GM06990 (cell line): Measurements from ENCODE around the gene AFF3.
A peak's percentile ranks its signal among the peaks of the same experiment; 100 is the strongest.

Experiments
- DNase-seq: peaks from one replicate; pipeline ENCODE4 v3.0.0-alpha.2; 2011; ENCODE audit not compliant: insufficient read length; ENCODE audit errors: extremely low read depth
- H3K27me3 ChIP-seq: replicated peaks from 2 replicates; pipeline ENCODE4 v1.6.0; 2011; ENCODE audit warnings: low read length; ENCODE audit not compliant: control insufficient read depth, insufficient read depth
- H3K36me3 ChIP-seq: 2 replicates; pipeline ENCODE4 v1.5.1; 2011; ENCODE audit warnings: low read length; ENCODE audit not compliant: control insufficient read depth, insufficient read depth
- H3K4me3 ChIP-seq: replicated peaks from 2 replicates; pipeline ENCODE4 v1.5.1; 2011; ENCODE audit warnings: low read depth, mild to moderate bottlenecking, control low read depth, low read length
- TF ChIP-seq, protein P1 (sequence below): IDR thresholded peaks from 2 replicates; pipeline ENCODE4 v1.5.1; 2011; ENCODE audit warnings: low read length, control low read depth, mild to moderate bottlenecking, inconsistent platforms; ENCODE audit not compliant: insufficient read depth, poor library complexity, severe bottlenecking

AFF3 gene

DNA sequence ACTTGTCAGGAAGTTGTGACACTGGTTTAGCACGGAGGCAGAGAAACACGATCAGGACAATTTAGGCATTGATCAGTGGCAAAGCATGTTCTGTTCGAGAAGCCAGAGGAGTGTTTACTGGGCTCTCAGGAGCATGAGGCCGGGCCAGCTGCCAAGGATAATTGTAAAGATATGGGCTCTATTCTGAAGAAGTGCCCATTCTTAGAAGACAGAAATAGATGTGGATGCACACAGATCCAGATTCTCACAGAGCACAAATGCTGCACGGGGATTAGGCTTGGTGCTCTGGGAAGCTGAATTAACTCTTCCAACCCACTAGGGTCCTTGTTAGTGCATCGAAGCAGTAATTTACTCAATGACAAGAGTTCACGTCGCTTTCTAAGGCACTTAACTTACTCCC, 16.2 kb downstream of the AFF3 start:
- Histone ChIP-seq H3K36me3 (no peaks in the 10 kb centered on the region), H3K27me3 (no peaks in the 10 kb centered on the region), H3K4me3 (no peak overlapping the region)
- no peak for DNase-seq
- TF ChIP-seq, protein P1, sequence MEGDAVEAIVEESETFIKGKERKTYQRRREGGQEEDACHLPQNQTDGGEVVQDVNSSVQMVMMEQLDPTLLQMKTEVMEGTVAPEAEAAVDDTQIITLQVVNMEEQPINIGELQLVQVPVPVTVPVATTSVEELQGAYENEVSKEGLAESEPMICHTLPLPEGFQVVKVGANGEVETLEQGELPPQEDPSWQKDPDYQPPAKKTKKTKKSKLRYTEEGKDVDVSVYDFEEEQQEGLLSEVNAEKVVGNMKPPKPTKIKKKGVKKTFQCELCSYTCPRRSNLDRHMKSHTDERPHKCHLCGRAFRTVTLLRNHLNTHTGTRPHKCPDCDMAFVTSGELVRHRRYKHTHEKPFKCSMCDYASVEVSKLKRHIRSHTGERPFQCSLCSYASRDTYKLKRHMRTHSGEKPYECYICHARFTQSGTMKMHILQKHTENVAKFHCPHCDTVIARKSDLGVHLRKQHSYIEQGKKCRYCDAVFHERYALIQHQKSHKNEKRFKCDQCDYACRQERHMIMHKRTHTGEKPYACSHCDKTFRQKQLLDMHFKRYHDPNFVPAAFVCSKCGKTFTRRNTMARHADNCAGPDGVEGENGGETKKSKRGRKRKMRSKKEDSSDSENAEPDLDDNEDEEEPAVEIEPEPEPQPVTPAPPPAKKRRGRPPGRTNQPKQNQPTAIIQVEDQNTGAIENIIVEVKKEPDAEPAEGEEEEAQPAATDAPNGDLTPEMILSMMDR: no peak

DNA sequence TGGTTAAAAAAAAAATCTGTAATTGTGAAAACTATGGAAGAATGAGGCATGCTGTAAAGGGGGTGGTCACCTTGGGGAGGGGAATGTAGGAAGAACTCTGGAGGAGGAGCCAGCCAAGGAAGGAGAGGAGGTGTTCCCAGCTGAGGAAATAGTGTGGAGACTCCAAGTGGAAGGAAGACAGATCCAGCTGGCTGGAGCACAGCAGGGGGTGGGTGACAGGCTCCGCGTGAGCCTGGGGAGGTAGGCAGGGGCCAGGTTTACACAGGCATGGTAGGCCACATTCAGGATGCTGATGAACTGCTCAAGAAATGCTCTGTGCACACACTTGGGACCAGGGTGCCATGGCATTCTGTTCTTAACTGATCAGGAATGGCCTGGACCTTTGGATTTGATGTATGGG, 16.8 kb downstream of the AFF3 start:
- no peak for DNase-seq
- no peaks in the 10 kb centered on the region for H3K36me3 ChIP-seq
- no peaks in the 10 kb centered on the region for H3K27me3 ChIP-seq
- H3K4me3 ChIP-seq: no peak overlapping the region
- TF ChIP-seq, protein P1: no peak

DNA sequence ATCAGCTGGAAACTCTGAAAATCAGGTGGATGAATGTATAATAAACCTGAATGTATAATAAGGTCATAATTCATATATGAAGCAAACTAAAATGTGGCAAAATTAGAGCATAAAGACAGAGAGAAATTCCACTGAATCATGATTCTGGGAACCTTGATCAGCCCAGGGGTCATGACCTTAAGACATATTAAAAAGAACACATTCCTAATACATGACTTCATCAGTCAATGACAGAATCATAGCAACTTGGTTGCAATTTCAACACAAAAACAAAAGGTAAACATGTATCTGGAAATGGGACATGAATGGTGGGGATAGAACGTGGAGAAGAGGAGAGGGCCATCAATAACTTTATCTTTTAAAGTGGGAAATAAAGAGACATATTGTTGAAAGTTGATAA, 17.6 kb downstream of the AFF3 start:
- TF ChIP-seq, protein P1: no peak
- H3K36me3 ChIP-seq: no peaks in the 10 kb centered on the region
- DNase-seq: no peak
- no peaks in the 10 kb centered on the region for H3K27me3 ChIP-seq
- H3K4me3 ChIP-seq: no peak overlapping the region

DNA sequence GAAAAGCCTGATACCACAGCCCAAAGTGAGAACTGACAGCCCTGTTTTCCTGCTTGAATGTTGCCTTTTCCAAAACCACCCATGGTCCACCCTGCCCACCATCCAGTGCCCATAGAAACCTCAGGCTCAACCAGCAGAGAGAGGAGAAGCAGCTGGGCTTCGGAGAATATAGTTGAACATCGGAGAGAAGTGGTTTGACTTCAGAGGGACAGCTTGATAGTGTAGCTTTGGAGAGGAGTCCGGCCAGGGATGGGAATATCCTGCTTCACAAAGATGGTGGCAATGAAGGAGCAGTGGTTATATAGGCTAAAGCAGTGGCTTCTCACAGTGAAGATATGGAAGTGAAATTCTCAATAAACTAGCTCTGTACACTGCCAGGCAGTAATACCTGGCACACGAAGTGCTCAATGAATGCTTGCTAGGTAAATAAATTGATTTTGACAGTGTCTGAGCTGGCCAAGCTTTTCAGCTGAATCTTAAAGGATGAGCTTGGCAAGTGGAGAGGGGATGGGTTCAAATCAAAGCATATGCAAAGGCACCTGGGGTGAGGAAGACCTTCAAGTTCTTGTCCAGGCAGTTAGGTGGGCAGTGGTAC, 21.2 kb downstream of the AFF3 start:
- no peaks in the 10 kb centered on the region for H3K36me3 ChIP-seq
- no peak overlapping the region for H3K4me3 ChIP-seq
- no peaks in the 10 kb centered on the region for H3K27me3 ChIP-seq
- TF ChIP-seq, protein P1: no peak
- no peak for DNase-seq

DNA sequence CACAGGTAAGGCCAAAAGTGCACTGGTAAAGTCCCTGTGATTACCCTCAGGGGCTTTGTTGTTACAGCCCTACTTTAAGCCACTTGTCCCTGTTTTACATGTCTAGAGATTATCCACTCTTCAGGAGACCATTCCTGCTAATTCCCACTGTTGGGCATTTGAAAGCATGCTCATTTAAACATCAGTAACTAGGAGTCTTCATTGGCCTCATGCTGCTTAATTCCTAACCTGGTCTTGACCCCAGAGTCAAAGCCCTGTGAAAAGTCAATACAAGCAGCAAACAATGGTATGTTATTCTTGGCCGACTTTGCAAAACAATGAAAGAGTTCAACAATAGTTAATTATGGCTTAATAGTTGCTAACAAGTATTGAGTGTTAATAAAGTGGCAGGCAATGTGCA, 23.2 kb downstream of the AFF3 start:
- Histone ChIP-seq H3K4me3 (no peak overlapping the region), H3K36me3 (no peaks in the 10 kb centered on the region), H3K27me3 (no peaks in the 10 kb centered on the region)
- DNase-seq: no peak
- TF ChIP-seq, protein P1: no peak

DNA sequence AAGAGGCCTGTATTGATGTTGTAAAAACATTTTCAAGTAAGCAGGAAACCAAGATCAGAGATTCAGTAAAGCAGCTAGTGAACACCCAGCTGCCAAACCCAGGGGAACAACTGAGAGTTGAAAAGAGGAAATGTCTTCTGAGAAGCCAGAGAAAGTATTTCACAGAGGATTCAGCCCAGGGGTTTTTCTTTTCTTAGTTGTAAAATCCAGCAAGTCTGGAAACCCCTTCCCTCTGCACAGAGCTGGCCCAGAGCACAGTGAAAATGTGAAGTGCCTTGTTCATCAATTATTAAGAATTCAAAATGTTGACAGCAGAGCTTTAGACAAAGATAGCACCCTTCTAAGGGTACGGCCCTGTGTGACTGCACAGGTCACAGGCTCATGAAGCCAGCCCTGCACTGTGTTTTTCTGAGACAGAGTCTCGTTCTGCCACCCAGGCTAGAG, 28.4 kb downstream of the AFF3 start:
- peak; percentile 56 for DNase-seq
- peaks cover 1% of the 10 kb centered on the region; the same call in 1 of the 2 replicates for H3K27me3 ChIP-seq
- H3K4me3 ChIP-seq: no peak overlapping the region
- TF ChIP-seq, protein P1: no peak
- H3K36me3 ChIP-seq: no peaks in the 10 kb centered on the region
